ENCODE measurements around the gene SLIT1.

The SLIT1 gene

DNA sequence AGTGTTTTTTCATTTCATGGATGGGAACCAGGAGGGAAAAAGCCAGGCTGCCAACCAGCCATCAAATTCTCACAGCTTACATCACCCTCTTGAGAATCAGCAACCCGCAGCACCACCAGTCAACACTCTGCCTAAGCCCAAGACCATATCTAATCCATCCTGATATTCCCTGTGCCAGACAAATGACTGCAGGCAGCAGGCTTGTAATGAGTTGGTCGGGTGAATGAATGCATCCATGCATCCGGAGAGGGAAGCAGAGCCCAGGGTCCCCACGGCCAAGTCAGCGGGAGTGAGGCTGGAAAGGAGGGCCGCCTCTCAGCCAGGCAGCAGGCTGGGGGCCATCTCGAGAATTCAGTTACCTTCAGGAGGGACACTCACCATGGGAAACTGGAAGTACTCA lies 46.9 kb downstream of the SLIT1 start:
- no peak for DNase-seq (ENCODE audit: low read depth)
- TF ChIP-seq, protein P1, sequence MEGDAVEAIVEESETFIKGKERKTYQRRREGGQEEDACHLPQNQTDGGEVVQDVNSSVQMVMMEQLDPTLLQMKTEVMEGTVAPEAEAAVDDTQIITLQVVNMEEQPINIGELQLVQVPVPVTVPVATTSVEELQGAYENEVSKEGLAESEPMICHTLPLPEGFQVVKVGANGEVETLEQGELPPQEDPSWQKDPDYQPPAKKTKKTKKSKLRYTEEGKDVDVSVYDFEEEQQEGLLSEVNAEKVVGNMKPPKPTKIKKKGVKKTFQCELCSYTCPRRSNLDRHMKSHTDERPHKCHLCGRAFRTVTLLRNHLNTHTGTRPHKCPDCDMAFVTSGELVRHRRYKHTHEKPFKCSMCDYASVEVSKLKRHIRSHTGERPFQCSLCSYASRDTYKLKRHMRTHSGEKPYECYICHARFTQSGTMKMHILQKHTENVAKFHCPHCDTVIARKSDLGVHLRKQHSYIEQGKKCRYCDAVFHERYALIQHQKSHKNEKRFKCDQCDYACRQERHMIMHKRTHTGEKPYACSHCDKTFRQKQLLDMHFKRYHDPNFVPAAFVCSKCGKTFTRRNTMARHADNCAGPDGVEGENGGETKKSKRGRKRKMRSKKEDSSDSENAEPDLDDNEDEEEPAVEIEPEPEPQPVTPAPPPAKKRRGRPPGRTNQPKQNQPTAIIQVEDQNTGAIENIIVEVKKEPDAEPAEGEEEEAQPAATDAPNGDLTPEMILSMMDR (IDR thresholded peaks at IDR 0.05; ENCODE audit: insufficient read depth, low read depth, low read length, missing control alignments): no peak
- H3K4me3 ChIP-seq (ENCODE audit: low read depth, low read length): no peak overlapping the region

- no peak overlapping the region for H3K4me3 ChIP-seq (ENCODE audit: low read depth, low read length)
- DNase-seq (ENCODE audit: low read depth): no peak
- TF ChIP-seq, protein P1 (IDR thresholded peaks at IDR 0.05; ENCODE audit: insufficient read depth, low read depth, low read length, missing control alignments): peak; percentile 18
These were observed 47.6 kb downstream of the SLIT1 start for GRCh38 chr10:97138174-97138573.

DNA sequence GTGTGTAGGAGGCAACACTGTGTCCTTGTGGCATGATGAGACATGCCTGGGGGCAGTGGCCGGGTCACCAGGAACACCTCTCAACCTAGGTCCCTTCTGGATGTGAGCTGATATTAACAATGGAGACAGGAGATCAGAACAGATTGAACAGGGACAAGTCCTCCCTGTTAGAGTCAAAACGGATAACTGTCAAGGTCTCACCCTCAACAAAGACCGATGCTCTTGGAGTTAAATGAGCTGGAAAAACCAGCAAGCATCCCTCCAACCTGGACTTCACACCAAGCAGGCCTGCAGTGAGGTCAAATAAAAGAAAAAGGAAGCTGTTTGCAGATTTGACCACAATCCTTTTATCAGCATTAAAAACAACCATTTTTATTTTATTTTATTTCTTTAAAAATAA lies 49.0 kb downstream of the SLIT1 start:
- TF ChIP-seq, protein P1 (IDR thresholded peaks at IDR 0.05; ENCODE audit: insufficient read depth, low read depth, low read length, missing control alignments): no peak
- H3K4me3 ChIP-seq (ENCODE audit: low read depth, low read length): no peak overlapping the region
- DNase-seq (ENCODE audit: low read depth): no peak

GRCh38 chr10:97135464-97135863 lies 50.3 kb downstream of the SLIT1 start:
- TF ChIP-seq, protein P1 (IDR thresholded peaks at IDR 0.05; ENCODE audit: insufficient read depth, low read depth, low read length, missing control alignments): no peak
- no peak for DNase-seq (ENCODE audit: low read depth)

GRCh38 chr10:97134983-97135382 lies 50.8 kb downstream of the SLIT1 start:
- TF ChIP-seq, protein P1 (IDR thresholded peaks at IDR 0.05; ENCODE audit: insufficient read depth, low read depth, low read length, missing control alignments): no peak
- H3K4me3 ChIP-seq (ENCODE audit: low read depth, low read length): no peak overlapping the region
- no peak for DNase-seq (ENCODE audit: low read depth)

More at GRCh38 chr10:97135464-97135863, 50.3 kb downstream of the SLIT1 start:
- H3K4me3 ChIP-seq (ENCODE audit: low read depth, low read length): no peak overlapping the region

DNA sequence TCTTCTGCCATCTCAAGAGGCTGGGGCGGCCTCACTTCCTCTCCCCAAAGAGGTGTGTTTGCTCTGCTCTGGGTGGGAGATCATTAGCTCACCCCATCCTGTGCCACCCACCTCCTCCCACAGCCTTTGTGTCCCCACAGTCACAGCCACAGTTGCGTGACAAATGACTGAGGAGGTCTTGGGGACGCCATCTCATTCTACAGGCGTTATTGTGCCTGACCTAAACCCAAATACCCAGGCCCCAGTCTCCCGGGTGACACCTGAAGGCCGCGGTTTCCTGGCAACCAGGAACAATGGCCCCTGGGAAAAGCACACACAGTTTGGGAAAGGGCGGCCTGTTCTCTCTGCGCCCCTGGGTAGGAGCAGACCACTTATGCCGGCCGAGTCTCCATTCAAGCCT lies 51.6 kb downstream of the SLIT1 start:
- TF ChIP-seq, protein P1 (IDR thresholded peaks at IDR 0.05; ENCODE audit: insufficient read depth, low read depth, low read length, missing control alignments): no peak
- no peak for DNase-seq (ENCODE audit: low read depth)
- no peak overlapping the region for H3K4me3 ChIP-seq (ENCODE audit: low read depth, low read length)

DNA sequence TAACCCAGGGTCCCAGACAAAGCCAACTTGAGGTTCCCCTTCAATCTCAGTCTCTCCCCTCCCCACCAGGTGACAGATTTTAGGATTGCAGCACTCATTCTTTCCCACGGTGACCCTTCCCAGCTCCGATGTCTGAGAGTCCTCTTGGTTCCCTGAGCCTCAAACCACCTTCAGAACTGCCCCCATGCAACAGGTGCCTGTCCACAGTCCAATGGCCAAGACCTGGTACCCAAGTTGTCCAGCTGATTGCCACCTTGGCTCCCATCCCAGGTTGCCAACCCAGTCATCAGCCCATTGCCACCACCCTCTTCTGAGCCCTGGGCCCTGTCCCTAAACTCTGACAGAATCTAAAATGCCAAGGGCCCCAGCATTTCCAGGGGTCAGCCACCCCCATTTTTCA lies 53.5 kb downstream of the SLIT1 start:
- H3K4me3 ChIP-seq (ENCODE audit: low read depth, low read length): no peak overlapping the region
- no peak for DNase-seq (ENCODE audit: low read depth)

More for the DNA sequence above, 53.5 kb downstream of the SLIT1 start:
- TF ChIP-seq, protein P1 (IDR thresholded peaks at IDR 0.05; ENCODE audit: insufficient read depth, low read depth, low read length, missing control alignments): no peak

All from GM12865 (cell line).